Mesenchymal stem cell (in vitro differentiated cells and primary cell): Measurements from ENCODE around the gene MOSPD3.
A peak's percentile ranks its signal among the peaks of the same experiment; 100 is the strongest.

Source experiments
- DNase-seq: peaks from one replicate; pipeline ENCODE4 v3.0.0-alpha.2; 2013
- H2AFZ ChIP-seq: one replicate; pipeline ENCODE4 v1.6.1; 2013; ENCODE audit warnings: low read depth, mild to moderate bottlenecking, control low read depth, inconsistent platforms, low read length, moderate library complexity
- H2AK5ac ChIP-seq: 2 replicates; pipeline ENCODE4 v1.6.1; 2013; ENCODE audit warnings: low read length, moderate library complexity, mild to moderate bottlenecking, inconsistent platforms; ENCODE audit not compliant: severe bottlenecking
- H2BK120ac ChIP-seq: one replicate; pipeline ENCODE4 v1.6.1; 2013; ENCODE audit warnings: low read depth, mild to moderate bottlenecking, inconsistent platforms, low read length, moderate library complexity
- H2BK12ac ChIP-seq, 2 experiments: one replicate each; pipeline ENCODE4 v1.6.1; 2013; ENCODE audit warnings: inconsistent platforms in 2 of 2, low read length in 2 of 2, mild to moderate bottlenecking in 2 of 2, moderate library complexity in 2 of 2, control low read depth in 1 of 2
- H2BK15ac ChIP-seq: one replicate; pipeline ENCODE4 v1.6.1; 2013; ENCODE audit warnings: mild to moderate bottlenecking, low read depth, inconsistent platforms; ENCODE audit not compliant: poor library complexity, severe bottlenecking
- H2BK5ac ChIP-seq: 2 replicates; pipeline ENCODE4 v1.6.1; 2013; ENCODE audit warnings: low read depth, mild to moderate bottlenecking, low read length, control low read depth, inconsistent platforms; ENCODE audit not compliant: poor library complexity, severe bottlenecking
- H3K14ac ChIP-seq, 2 experiments: one replicate each; pipeline ENCODE4 v1.6.1; 2013; ENCODE audit warnings: inconsistent platforms in 2 of 2, low read length in 2 of 2, control low read depth in 1 of 2, mild to moderate bottlenecking in 1 of 2, moderate library complexity in 1 of 2
- H3K18ac ChIP-seq, 2 experiments: one replicate each; pipeline ENCODE4 v1.6.1; 2013; ENCODE audit warnings: inconsistent platforms in 2 of 2, low read length in 2 of 2, control low read depth in 1 of 2, low read depth in 1 of 2, mild to moderate bottlenecking in 1 of 2
- H3K23ac ChIP-seq, 2 experiments: one replicate each; pipeline ENCODE4 v1.6.1; 2013; ENCODE audit warnings: inconsistent platforms in 2 of 2, low read length in 2 of 2, mild to moderate bottlenecking in 2 of 2, moderate library complexity in 2 of 2, control low read depth in 1 of 2
- H3K27ac ChIP-seq: 2 replicates; pipeline ENCODE4 v1.5.1; 2013; ENCODE audit warnings: mild to moderate bottlenecking, moderate library complexity, low read length, control low read depth, inconsistent platforms; ENCODE audit not compliant: poor library complexity, severe bottlenecking
- H3K27me3 ChIP-seq, 2 experiments: 2 replicates each; pipeline versions ENCODE4 v1.6.1 to v1.7.0; 2013; ENCODE audit warnings: low read length in 2 of 2, mild to moderate bottlenecking in 2 of 2, moderate library complexity in 2 of 2, control low read depth in 1 of 2, inconsistent platforms in 1 of 2; ENCODE audit not compliant: control insufficient read depth in 1 of 2, insufficient read depth in 1 of 2
- H3K36me3 ChIP-seq, 2 experiments: 2 replicates each; pipeline versions ENCODE4 v1.6.1 to v1.7.0; 2013; ENCODE audit warnings: low read length in 2 of 2, control low read depth in 1 of 2, inconsistent platforms in 1 of 2, low read depth in 1 of 2, mild to moderate bottlenecking in 1 of 2; ENCODE audit not compliant: insufficient read depth in 2 of 2, control insufficient read depth in 1 of 2
- H3K4ac ChIP-seq, 2 experiments: one replicate each; pipeline ENCODE4 v1.6.1; 2013; ENCODE audit warnings: inconsistent platforms in 2 of 2, low read length in 2 of 2, mild to moderate bottlenecking in 2 of 2, moderate library complexity in 2 of 2, control low read depth in 1 of 2, low read depth in 1 of 2
- H3K4me1 ChIP-seq: 2 replicates; pipeline ENCODE4 v1.6.1; 2013; ENCODE audit warnings: low read depth, low read length, control low read depth; ENCODE audit not compliant: control insufficient read depth, insufficient read depth
- H3K4me2 ChIP-seq: 2 replicates; pipeline ENCODE4 v1.6.1; 2013; ENCODE audit warnings: low read length, mild to moderate bottlenecking, inconsistent platforms; ENCODE audit not compliant: poor library complexity, severe bottlenecking
- H3K4me3 ChIP-seq, 2 experiments: 2 replicates each; pipeline versions ENCODE4 v1.5.1 to v1.7.0; 2013; ENCODE audit warnings: low read length in 2 of 2, mild to moderate bottlenecking in 2 of 2, control low read depth in 1 of 2, low read depth in 1 of 2; ENCODE audit not compliant: insufficient read depth in 1 of 2
- H3K79me1 ChIP-seq: replicated peaks from 2 replicates; pipeline ENCODE4 v1.6.1; 2013; ENCODE audit warnings: mild to moderate bottlenecking, control low read depth, low read length, inconsistent platforms; ENCODE audit not compliant: poor library complexity, severe bottlenecking
- H3K9ac ChIP-seq: 2 replicates; pipeline ENCODE4 v1.7.0; 2013; ENCODE audit warnings: mild to moderate bottlenecking, low read length, moderate library complexity
- H3K9me3 ChIP-seq: 2 replicates; pipeline ENCODE4 v1.7.0; 2013; ENCODE audit warnings: mild to moderate bottlenecking, low read length; ENCODE audit not compliant: control insufficient read depth
- H4K8ac ChIP-seq: one replicate; pipeline ENCODE4 v1.6.1; 2013; ENCODE audit warnings: inconsistent platforms, mild to moderate bottlenecking, low read length, moderate library complexity
- H4K91ac ChIP-seq: one replicate; pipeline ENCODE4 v1.6.1; 2013; ENCODE audit warnings: mild to moderate bottlenecking, low read length, inconsistent platforms
- WGBS: methylation state at CpG from one replicate; pipeline ENCODE4 v1.1.7; 2013; ENCODE audit warnings: mixed read lengths; 5-methylcytosine and 5-hydroxymethylcytosine counted together

Gene MOSPD3

DNA sequence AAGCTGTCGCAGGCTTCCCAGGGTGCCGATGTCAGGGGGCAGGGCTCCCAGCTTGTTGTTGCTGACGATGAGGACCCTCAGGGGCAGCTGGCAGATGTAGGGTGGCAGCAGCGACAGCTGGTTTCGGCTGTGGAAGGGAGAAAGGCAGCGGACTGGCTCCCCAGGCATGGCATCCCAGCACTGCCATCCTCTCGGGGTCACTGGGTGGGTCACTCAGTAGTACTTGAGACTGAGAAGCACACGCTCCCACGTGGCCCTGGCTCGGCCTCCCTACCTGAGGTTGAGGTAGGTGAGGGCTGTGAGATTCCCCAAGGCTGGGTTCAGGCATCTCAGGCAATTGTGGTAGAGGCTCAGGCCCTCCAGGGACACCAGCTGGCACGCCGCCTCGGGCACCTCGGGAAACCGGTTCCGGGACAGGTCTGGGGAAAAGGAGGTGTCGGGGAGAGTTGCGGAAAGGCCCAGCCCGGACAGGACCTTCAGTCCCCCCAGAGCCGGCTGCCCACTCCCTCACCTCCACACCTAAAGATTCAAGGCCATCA is 30.2 kb upstream of the MOSPD3 start:
- no peak overlapping the region for H2BK5ac ChIP-seq
- peak overlapping the region; percentile 7 to 65 for H2BK12ac ChIP-seq
- H3K9ac ChIP-seq, result no peak overlapping the region
- no peak overlapping the region for H3K4me2 ChIP-seq
- peak overlapping the region in 1 of 2 experiments; percentile 16 for H3K23ac ChIP-seq
- H4K8ac ChIP-seq, result peak overlapping the region; percentile 74
- H3K4me1 ChIP-seq, result peaks cover 29% of the 10 kb centered on the region
- DNase-seq, result no peak
- peaks cover 34% of the 10 kb centered on the region for H3K79me1 ChIP-seq
- H3K14ac ChIP-seq, result peak overlapping the region in 1 of 2 experiments; percentile 14
- H2AK5ac ChIP-seq, result no peak overlapping the region
- no peak overlapping the region for H2AFZ ChIP-seq
- peak overlapping the region; percentile 13 to 38 for H3K18ac ChIP-seq
- H2BK15ac ChIP-seq, result peak overlapping the region; percentile 26
- H4K91ac ChIP-seq, result no peak overlapping the region
- H3K4me3 ChIP-seq, result no peak overlapping the region
- 94% methylated on average over 14 of the region's 20 CpGs for WGBS
- peak overlapping the region; percentile 34 to 42 for H3K4ac ChIP-seq
- H3K36me3 ChIP-seq, result peaks cover 52 to 60% of the 10 kb centered on the region in 2 experiments
- no peak overlapping the region for H2BK120ac ChIP-seq
- H3K27me3 ChIP-seq, result no peaks in the 10 kb centered on the region
- H3K9me3 ChIP-seq, result no peaks in the 10 kb centered on the region
- no peak overlapping the region for H3K27ac ChIP-seq

DNA sequence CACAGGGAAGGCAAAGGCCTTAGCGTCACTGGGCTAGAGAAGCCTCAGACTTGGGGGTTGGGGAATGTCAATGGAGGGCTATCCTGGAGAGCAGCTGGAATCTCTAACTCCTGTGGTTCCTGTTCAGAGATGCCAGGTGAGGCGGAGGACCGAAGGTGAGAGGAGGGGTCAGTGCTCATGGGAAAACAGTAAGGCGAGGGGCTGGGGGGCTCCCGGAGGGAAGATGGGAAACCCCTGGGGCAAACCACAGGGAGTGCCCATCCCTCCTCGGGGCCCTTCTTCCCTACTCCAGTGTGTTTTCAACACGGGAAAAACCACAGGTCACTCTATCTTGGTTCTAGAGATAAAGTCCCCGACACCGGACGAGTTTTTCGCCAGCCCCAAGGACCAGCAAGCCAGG is 29.7 kb upstream of the MOSPD3 start:
- H4K91ac ChIP-seq, result peak overlapping the region; percentile 74
- WGBS, result 80% methylated on average over 11 of the region's 11 CpGs

DNA sequence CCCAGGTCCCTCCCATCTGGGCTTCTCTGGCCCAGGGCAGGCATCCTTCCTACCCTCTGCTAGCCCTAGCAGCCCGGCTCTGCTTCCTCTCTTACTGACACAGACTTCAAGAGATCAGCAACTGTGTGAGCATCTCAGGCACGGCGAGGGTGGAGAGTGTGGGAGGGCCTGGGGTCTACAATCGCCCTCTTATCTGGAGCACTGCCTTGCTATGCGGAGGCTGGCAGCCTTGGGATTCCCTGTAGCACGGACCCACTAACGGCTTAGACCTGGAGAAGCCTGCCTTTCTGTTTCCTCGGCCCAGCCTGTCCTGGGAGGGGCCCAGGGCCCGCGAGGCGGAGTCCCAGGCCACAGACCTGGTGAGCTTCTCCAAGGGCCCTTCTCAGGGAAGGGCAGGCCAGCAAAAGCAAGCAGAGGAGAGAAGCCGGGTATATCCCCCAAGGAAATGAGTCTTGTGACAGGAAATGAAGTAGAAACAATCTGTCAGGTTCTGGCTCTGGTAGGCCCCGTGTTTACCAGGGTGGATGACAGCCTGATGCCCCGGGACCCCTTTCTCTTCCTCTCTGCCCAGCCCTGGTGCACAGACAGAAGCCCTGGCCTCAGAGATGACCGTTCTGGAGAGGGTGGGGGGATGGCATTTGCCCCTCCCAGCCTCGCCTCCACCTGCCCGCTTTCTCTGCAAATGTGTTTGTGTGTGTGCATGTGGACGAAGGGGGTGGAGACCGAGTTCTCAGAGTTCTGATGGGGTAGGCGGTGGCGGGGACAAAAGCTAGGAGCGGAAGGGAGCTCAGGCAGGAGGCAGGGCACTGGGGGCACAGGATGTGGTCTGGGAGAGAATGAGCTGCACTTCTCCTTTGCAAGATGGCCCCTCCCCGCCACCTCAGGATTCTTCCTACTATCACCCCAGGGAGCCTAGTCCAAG is 28.9 kb upstream of the MOSPD3 start:
- Histone ChIP-seq H3K27me3 (no peaks in the 10 kb centered on the region), H3K36me3 (peaks cover 40 to 47% of the 10 kb centered on the region in 2 experiments), H3K27ac (peak overlapping the region; percentile 96), H3K14ac (peak overlapping the region in 1 of 2 experiments; percentile 99), H2BK5ac (peak overlapping the region; percentile 83), H4K8ac (peak overlapping the region; percentile 98), H3K4ac (peak overlapping the region; percentile 99), H3K4me2 (peak overlapping the region; percentile 66), H2AFZ (no peak overlapping the region), H3K23ac (peak overlapping the region in 1 of 2 experiments; percentile 75), H3K18ac (peak overlapping the region; percentile 98 to 99), H2BK15ac (peak overlapping the region; percentile 49), H3K79me1 (peaks cover 24% of the 10 kb centered on the region), H2AK5ac (peak overlapping the region; percentile 28), H3K9ac (peak overlapping the region; percentile 65), H2BK120ac (peak overlapping the region; percentile 82), H3K9me3 (no peaks in the 10 kb centered on the region), H3K4me1 (peaks cover 29% of the 10 kb centered on the region), H3K4me3 (peak overlapping the region; percentile 39 to 52), H4K91ac (peak overlapping the region; percentile 98), H2BK12ac (peak overlapping the region; percentile 80 to 99)
- peak; percentile 90 for DNase-seq
- 3% methylated on average over 18 of the region's 23 CpGs for WGBS

More for the DNA sequence above, 29.7 kb upstream of the MOSPD3 start:
- Histone ChIP-seq H2BK5ac (no peak overlapping the region), H2BK15ac (peak overlapping the region; percentile 49), H2BK12ac (peak overlapping the region; percentile 7 to 65), H3K18ac (peak overlapping the region; percentile 13 to 17), H3K79me1 (peaks cover 31% of the 10 kb centered on the region), H4K8ac (peak overlapping the region; percentile 74), H3K4me2 (no peak overlapping the region), H3K9me3 (no peaks in the 10 kb centered on the region), H3K23ac (no peak overlapping the region), H3K9ac (peak overlapping the region; percentile 65), H2AFZ (no peak overlapping the region), H3K27me3 (no peaks in the 10 kb centered on the region), H3K27ac (peak overlapping the region; percentile 96), H3K36me3 (peaks cover 48 to 54% of the 10 kb centered on the region in 2 experiments), H3K4ac (peak overlapping the region; percentile 75 to 76), H3K14ac (peak overlapping the region in 1 of 2 experiments; percentile 14), H2AK5ac (no peak overlapping the region), H3K4me3 (no peak overlapping the region), H2BK120ac (peak overlapping the region; percentile 69), H3K4me1 (peaks cover 29% of the 10 kb centered on the region)
- no peak for DNase-seq
